ENCODE results near the gene MYL3.

Gene MYL3

DNA sequence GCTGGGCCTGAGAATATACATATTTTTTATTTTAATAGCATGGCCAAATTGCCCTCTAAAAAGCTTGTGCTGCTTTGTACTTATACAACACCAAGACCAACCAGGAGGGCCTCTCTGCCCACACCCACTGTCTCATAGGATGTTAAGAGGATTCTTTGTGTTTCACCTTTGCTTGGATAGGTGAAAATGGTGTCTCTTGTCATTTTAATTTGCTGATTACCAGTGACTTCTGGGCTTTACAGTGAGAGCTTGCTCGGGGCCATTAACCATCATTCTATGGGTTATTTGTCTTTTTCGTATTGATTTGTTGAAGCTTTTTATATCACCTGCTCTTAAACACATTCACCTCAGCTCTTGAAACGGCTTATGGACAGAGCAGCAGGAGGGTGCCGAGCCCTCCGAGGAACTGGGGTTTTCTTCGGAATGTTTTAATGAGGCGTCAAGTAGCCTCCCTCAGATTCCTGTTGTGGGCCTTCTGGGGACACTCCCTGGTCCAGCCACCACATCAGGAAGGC is 24.8 kb upstream of the MYL3 start:
- in situ Hi-C loops (cut with HindIII; ENCODE audit: low pct_ligation_motif_present, low pct_unique_long_range_greater_than_20kb, low sequenced_read_pairs), result no loop called here
- no peak for DNase-seq

DNA sequence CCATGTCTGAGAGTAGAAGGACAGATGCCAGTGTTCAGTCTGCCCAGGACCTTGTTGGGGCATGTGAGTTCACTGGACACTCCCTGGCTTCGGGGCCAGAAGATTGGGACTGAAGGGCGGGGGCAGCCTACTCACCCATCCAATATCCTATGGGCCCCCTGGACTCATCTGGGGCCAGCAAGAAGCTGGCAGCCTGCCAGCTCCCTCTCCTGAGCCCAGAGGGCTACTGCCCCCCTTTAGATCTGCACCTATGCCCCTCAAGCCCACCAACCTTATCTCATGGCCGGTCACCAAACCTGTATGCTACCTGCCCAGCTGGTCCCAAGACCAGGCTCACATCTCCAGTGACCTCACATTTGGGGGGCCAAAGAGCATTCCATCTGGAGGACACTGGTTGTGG is 22.4 kb upstream of the MYL3 start:
- no peak for DNase-seq
- in situ Hi-C loops (cut with HindIII; ENCODE audit: low pct_ligation_motif_present, low pct_unique_long_range_greater_than_20kb, low sequenced_read_pairs), result no loop called here

DNA sequence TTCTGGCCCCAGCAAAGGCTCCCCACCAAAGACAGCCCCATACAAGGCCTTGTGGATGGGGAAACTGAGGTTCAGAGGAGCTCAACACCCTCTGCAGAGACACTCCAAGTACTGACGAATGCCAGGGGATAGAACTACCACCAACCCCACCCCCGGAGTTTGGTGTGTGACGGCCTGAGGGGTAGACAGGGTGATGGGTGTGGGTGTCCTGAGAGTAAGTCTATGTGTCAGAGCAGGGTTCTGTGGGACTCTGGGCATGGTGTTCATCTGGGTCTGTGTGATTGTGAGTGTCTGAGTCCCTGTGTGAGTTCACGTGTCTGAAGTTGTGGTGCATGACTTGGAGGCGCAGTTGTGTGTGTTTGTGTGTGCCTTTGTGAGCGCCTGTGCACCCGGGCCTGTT is 21.7 kb upstream of the MYL3 start:
- in situ Hi-C loops (cut with HindIII; ENCODE audit: low pct_ligation_motif_present, low pct_unique_long_range_greater_than_20kb, low sequenced_read_pairs), result no loop called here
- DNase-seq, result no peak

DNA sequence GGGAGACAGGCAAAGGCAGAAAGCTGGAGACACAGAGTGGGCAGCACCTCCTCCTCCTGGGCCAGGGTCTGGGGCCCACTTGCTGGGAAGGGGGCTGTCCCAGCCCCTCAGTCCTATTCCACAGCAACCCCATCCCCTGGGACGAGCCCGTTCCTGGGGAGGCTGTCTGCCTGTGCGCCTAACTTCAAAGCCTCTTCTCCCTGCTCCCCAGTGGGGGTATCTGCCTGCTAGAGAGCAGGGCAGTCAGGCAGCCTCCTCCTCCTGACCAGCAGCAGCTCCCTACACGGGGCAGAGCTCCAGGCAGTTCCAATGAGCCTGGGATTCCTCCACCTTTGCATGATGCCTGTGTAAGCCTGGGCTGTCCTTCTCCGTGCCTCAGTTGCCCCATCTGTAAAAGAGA is 21.2 kb upstream of the MYL3 start:
- in situ Hi-C loops (cut with HindIII; ENCODE audit: low pct_ligation_motif_present, low pct_unique_long_range_greater_than_20kb, low sequenced_read_pairs), result no loop called here
- DNase-seq, result no peak

DNA sequence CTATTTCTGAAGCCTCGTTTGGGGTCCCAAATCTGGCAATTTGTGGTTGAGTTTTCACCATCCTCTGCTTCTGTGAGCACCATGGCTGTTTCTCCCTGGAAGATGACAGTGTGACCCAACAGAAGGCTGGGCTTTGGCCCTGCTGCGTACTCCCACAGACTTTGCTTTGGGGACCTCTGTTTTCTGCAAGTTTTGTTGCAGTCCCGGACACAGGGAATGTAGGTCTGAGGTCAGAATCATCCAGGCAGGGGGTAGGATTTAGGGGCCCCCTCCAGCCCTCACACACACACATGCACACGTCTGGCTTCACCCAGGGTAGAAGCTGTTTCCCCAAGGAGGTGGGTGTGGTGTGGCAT is 20.6 kb upstream of the MYL3 start:
- in situ Hi-C loops (cut with HindIII; ENCODE audit: low pct_ligation_motif_present, low pct_unique_long_range_greater_than_20kb, low sequenced_read_pairs), result no loop called here
- DNase-seq, result no peak

DNA sequence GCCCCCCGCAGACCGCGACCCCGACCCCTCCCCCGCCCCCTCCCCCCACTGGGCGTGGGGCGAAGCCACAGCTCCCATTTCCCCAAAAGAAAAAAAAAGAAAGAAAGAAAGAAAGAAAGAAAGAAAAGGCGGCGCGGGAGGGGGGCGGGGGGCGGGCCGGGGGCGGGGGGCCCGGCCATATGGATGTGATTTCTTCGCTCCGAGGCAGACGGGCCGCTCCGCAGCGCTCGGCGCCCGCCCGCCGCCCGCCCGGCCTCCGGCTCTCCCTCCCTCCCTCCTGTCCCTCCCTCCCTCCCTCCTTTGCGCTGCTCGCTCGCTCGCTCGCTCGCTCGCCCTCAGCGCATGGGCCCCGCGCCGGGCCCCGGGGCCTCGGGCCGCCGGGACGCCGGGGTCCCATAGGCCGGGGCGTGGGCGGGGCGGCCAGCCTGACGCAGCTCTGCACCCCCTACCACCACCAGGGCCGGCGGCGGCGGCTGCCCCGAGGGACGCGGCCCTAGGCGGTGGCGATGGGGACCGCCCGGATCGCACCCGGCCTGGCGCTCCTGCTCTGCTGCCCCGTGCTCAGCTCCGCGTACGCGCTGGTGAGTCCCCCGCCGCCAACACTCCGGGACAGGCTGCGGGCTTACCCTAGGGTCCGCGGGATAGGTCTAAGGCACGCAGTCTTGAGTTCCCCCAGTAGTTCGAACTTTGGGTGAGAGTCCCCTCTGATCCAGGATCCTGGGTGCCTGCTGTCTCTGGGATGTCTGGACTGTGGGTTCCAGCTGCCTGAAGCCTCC is 20.0 kb upstream of the MYL3 start:
- no peak for DNase-seq
- in situ Hi-C loops (cut with HindIII; ENCODE audit: low pct_ligation_motif_present, low pct_unique_long_range_greater_than_20kb, low sequenced_read_pairs), result no loop called here

DNA sequence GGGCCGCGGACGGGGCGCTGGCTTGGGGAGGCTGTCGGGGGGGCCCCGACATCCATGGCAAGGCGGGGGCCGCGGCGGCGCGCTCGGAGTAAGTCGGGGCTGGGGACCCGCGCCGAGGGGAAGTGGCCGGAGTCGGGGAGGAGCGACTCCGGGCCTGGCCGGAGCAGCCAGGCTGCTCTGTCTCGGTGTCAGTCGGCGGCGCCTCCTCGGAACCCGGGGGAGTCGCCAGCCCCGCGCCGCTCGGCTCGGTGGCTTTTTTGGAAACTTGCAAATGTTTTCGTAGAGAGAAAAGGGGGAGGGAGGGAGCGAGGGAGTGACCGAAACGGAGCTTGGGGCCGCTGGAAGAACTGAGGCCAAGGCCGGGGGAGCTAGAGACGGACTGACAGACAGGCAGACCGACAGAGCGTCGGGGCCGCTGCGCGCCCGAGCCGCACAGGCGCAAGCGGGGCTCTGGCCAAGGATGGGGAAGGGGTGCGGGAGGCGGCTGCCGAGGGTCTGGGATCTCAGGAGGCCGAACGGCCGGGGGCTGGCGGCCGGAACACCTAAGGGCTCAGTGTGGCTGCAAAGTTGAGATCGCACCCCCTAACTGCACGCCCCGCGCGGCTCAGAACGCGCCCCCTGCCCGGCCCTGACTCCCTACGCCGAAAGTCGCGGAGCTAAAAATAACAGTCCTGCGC is 19.3 kb upstream of the MYL3 start:
- in situ Hi-C loops (cut with HindIII; ENCODE audit: low pct_ligation_motif_present, low pct_unique_long_range_greater_than_20kb, low sequenced_read_pairs), result no loop called here

DNA sequence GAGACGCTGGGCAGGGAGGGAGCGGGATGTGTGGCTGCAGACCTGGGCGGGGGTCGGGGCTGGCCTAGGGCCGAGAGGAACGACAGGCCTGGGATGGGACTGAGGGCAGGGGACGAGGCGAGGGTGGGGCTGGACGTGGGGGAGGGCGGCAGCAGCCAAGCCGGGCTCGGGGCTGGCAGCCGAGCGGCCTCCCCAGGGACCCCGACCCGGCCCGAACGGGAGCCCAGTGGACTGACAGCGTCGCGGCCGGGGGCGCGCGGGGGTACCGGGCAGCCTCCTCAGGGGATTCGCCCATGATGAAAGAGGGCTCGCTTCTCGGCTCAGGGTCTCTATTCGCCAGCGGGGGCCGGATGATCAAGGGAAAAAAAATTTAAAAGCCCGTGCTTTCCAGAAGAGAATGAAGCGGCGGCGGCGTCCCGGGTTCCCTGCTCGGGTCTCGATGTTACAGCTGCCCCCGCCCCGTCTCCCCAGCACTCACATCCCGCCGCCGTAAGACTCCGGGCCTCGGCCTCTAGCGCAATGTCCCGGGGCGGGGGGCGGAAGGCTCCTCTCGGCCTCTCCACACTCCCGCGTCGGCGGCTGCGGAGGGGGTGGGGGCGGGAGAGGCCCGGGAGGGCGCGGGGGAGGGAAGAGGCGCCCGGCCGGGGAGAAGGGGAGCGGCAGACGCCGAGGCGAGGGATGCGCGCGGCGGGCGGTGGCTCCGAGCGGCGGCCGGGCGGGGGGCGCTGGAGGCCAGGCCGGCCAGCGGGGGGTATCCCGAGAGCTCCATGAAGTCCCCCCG is 18.5 kb upstream of the MYL3 start:
- in situ Hi-C loops (cut with HindIII; ENCODE audit: low pct_ligation_motif_present, low pct_unique_long_range_greater_than_20kb, low sequenced_read_pairs), result no loop called here
- DNase-seq, result no peak

More for the DNA sequence above, 19.3 kb upstream of the MYL3 start:
- peak; percentile 11 for DNase-seq

DNA sequence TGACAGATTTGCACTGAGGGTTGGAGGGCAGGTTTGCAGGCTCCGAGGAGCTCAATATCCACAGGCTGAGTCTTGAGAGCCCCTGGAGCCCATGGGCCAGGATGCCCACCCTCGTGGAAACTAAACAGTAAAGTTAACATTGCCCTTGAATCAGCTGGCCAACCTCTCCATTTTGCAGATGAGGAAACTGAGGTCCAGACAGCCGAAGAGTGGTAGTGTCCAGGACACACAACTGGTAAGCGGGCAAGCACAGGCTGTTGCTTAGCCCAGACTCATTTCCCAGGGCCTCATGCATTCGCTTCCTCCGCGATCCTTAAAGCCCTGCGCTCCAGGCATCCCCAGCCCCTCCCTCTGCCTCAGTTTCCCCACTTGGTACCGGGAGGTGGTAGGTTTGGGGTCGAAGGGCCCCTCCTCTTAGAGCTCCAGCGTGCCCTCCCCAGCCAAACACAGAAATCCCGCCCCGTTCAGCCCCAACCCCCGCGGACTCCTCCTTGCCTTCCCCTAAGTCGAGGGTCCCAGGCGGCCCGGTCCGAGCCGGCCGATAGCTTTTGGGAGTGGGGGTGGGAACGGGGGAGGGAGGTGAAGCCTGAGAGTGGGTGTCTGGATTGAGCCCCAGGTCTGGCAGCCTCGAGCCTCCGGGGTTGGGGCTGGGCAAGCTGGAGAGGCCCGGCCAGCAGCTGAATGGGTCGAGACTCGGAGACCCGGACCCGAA is 17.8 kb upstream of the MYL3 start:
- in situ Hi-C loops (cut with HindIII; ENCODE audit: low pct_ligation_motif_present, low pct_unique_long_range_greater_than_20kb, low sequenced_read_pairs), result no loop called here
- DNase-seq, result no peak

DNA sequence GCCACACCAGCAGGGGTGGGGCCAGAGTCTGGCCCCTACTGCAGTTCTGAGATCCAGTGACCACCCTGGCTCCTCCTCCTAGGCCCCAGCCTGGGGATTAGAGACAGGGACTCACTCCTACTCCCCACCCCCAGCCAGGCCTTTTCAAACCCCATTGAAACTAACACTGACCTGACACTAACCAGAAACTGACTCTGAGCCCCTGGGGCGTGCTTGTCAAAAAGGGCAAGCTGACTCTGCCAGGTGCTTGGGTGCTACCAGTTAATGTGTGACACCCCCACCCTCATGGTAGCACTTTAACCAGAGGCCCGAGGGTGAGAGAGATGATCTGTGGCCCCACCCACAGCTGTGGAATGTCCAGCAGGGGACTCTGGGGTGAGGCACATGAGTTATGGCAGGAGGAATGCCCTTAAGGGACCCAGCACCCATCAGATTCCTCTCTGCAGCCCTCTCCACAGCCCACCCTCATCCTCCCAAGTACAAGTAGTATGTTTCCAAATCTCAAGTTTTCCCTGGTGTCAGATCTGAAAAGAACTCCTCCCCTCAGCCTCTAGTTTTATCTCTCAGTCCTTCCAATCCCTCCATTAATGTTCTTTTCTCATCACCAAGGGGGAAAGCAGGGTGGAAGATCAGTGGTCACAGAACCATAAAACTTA is 15.7 kb upstream of the MYL3 start:
- in situ Hi-C loops (cut with HindIII; ENCODE audit: low pct_ligation_motif_present, low pct_unique_long_range_greater_than_20kb, low sequenced_read_pairs), result no loop called here
- DNase-seq, result peak; percentile 67

DNA sequence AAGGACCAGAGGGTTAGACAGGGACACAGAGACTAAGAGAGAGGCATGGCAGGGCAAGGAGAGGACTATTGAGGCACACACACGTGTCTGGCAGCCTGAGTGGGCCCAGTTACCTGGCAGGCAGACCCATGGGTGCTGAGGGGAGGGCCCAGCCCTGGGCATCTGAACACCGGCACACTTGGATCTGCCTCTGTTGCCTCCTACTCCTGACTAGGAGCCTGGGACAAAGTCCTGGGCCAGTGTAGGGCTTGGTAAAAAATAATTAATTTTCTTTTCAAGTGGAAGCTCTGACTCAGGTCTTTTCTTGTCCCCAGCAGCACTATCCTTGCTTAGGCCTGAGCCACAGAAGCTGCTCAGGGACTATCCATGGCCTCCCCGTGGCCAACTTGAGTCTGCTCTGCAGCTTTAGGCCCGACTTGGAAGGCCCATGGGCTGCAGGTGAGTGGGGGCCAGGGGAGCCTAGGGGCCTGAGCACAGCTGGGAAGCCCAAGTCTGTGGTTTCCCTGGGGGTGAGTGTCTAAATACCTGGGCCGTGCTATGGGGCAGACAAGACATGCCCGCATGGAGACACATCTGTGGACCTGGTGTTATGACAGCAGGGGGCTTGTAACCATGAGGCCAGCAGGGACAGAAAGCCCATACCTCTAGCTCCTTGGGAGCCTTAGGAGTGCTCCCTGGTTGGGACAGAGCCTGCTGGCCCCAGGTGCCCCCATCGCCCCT is 14.3 kb upstream of the MYL3 start, which contains the start of gene PTH1R:
TSS of gene PTH1R (plus strand) at position 316 of the 720 bp plus-strand sequence. CDS start 5,839 bp downstream, outside the sequence.
- no peak for DNase-seq
- in situ Hi-C loops (cut with HindIII; ENCODE audit: low pct_ligation_motif_present, low pct_unique_long_range_greater_than_20kb, low sequenced_read_pairs), result no loop called here

DNA sequence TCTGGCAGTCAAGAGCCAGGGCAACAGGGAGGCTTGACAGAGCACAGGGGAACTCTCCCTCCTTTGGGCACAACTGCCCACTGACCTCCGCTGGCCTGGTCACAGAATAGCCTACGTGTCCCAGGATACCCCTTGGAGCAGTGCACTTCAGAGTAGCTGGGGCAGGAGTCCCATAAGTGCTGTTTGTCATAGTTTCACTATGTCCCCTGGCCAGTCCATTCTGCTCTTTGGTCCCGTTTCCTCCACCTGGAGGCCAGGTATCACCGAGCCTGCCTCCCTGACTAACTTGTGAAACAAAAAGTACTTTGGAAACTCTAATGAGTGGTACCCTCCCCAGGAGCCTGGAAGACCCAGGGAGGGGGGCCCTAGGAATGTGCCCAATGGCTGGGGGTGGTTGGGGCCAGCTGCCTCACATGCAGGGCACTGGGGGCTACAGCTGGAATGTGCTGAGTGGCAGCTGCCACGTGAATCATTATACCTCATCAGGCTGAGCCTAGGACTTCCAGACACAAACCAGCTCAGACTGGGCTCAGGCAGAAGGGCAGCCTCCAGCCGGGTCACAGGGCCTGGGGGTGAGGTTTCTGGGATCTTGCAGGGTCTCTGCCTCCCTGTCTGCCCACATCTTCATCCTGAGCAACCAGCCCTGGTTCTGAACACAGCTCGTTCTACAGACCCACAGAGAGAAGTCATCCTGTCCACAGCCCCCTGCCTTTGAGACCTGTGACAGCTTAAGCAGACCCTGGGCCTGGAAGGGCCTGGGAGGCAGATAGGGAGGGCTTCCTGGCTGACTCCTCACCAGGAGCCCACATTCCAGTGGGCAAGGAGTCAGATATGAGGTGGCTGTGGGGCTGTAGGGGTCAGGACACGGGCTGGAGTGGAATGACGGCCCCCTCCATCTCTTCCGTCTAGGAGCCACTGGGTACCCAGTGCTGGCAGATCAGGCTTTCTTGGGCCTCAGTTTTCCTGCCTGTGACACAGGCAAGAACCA is 13.4 kb upstream of the MYL3 start:
- in situ Hi-C loops (cut with HindIII; ENCODE audit: low pct_ligation_motif_present, low pct_unique_long_range_greater_than_20kb, low sequenced_read_pairs), result no loop called here

DNA sequence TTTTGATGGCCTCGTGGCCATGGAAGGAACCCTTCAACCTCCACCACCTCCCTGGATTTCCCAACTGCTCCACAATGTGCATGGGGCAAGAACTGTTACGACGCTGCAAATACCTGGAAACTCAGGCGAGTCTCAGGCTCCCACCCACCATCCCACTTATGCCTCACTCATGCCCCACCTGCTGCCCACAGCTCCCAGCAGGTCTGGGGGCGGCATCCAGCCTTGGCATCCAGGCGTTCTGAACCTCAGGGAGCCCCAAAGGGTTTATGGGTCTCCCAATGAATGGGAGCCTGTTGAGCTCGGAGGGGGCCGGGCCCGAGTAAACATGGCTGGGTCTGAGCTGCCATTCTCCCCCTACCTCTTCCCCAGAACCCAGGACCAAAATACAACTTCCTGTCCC is 12.3 kb upstream of the MYL3 start:
- no peak for DNase-seq
- in situ Hi-C loops (cut with HindIII; ENCODE audit: low pct_ligation_motif_present, low pct_unique_long_range_greater_than_20kb, low sequenced_read_pairs), result no loop called here

More for the DNA sequence above, 13.4 kb upstream of the MYL3 start:
- DNase-seq, result no peak

DNA sequence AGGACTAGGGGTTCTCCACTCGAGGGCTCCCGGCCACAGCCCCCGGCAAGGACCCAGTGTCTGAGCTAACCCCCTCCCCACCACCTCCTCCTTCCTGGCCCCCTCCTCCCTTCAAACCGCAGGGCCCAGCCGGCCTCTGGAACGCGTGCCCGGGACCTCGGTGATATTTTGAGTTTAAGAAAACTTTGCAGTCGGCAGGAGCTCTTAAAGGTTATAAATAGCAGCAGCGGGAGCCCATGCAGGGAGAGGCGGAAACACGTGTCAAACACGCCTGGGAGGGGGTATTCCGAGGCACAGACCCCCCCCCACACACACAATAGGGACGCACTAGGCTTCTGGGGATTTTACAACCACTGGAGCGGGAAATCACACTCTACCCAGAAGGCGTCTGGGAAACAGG is 11.2 kb upstream of the MYL3 start:
- in situ Hi-C loops (cut with HindIII; ENCODE audit: low pct_ligation_motif_present, low pct_unique_long_range_greater_than_20kb, low sequenced_read_pairs), result no loop called here

DNA sequence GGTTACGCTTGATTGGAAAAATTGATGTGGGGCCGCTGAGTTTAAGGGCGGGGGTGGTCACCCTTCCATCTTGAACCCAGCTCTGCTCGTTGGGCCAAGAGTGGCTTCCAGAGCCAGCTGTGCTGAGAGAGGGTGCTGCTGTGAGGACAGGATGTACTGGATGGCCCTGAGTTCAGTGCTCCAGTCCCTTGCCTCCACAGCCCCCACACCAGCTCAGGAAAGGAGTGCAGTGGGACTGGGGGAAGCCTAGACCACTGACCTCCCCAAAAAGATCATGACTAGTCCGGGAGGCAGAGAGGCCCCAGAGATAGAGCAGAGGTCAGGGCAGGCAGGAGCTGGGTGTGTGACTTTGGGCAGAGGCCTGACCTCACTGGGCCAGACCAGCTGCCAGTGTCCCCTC is 10.3 kb upstream of the MYL3 start:
- in situ Hi-C loops (cut with HindIII; ENCODE audit: low pct_ligation_motif_present, low pct_unique_long_range_greater_than_20kb, low sequenced_read_pairs), result no loop called here
- no peak for DNase-seq

More for the DNA sequence above, 11.2 kb upstream of the MYL3 start:
- DNase-seq, result no peak

DNA sequence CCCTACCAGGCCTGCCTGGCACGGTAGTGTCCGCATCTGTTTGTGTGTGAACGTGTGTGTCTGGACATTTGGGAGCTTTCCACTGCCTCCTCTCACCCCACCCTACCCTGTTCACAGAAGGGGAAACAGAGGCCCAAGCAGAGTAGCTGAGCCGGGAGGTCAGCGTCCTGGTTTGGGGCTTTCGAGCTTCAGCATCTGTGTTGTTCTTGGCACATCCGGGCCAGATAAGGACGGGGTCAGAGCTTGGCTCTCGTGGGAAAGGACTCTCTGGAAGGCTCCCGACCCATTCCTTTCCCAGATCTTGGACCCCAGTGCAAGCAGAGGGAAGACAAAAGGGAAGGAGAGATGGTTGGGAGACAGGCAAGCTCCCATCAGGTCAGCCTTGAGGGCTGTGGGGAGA is 8.0 kb upstream of the MYL3 start:
- in situ Hi-C loops (cut with HindIII; ENCODE audit: low pct_ligation_motif_present, low pct_unique_long_range_greater_than_20kb, low sequenced_read_pairs), result no loop called here

DNA sequence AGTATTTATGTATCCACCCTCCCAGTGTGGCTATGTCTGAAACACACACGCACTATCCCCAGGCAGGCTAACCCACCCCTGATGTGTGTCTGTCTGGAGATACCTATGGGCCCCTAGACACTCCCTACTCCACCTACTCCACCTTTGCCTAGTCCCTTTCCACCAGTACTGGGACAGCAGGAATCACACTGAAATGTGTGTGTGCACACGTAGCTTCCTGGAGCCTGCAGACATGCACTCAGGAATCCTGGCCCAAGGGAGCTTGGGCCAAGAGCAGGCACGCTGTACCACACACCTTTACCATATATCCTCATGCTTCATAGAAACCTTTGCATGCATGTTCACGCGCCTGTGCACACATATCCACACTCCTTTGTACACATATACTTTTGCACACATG is 7.4 kb upstream of the MYL3 start:
- in situ Hi-C loops (cut with HindIII; ENCODE audit: low pct_ligation_motif_present, low pct_unique_long_range_greater_than_20kb, low sequenced_read_pairs), result no loop called here
- no peak for DNase-seq

More for the DNA sequence above, 8.0 kb upstream of the MYL3 start:
- no peak for DNase-seq

All from ACHN (cell line).